ENCODE results near the gene GLCCI1.

Gene GLCCI1

DNA sequence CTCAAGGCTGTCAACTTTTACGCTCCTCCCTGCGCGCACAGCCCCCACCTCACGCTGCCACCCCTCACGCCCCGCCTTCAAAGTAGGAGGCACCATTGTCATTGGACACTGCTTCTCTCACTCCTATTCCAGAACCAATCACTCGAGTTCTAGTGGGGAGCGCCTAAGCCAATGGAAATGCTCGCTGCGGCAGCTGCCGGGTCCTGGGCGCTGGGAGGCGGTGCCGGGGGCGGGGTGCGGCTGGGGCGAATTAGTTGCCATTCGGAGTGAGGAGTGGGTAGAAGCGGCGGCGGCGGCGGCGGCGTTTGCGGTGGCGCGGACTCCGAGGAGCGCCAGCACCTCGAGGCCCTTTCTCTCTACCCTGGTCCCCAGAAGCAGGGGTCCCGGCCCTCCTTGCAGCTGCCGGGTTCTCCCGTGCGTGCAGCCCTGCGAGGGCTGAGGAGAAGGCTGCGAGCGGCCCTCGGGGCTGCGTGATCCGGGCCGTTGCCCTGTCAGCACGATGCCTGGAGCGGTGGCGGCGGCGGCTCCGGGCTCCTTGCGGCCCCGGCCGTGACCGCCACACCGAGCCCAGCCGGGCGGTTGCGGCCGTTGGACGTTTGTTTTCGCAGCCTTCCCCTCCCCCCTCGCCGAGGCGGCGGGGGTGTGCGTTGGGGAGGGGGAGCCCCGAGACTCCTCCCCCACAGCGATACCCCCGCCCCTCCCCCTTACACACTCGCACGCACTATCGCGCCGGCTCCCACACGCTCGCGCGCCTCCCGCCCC, at the start of gene GLCCI1:
Gene GLCCI1 (plus strand): TSS at position 253 of the 762 bp plus-strand sequence. CDS start 555 bp downstream, outside the sequence.
- peak; percentile 89 to 94 (median 92) for DNase-seq

DNA sequence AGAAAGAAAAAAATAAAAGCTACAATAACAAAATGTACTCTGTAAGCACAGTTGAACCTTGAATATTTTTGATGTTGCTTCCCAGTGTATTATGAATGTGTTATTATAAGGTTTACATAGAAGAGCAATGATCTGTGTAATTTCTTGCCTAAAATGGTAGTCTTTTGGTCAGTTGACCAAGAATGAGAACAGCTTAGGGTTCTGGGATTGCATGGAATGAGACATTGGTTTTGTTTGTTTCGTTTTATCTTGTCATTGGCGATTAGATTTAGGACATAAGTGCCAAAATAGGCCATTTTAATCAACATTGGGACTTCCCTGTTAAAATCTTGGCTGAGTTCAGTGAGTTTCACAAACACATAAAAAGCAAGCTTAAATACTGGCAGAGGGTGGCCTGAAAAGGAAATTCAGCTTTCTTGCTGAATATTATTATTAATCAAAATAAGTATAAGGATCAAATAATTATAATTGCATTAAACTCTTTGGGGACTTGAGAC, 49.1 kb upstream of the GLCCI1 start:
- no peak for DNase-seq

DNA sequence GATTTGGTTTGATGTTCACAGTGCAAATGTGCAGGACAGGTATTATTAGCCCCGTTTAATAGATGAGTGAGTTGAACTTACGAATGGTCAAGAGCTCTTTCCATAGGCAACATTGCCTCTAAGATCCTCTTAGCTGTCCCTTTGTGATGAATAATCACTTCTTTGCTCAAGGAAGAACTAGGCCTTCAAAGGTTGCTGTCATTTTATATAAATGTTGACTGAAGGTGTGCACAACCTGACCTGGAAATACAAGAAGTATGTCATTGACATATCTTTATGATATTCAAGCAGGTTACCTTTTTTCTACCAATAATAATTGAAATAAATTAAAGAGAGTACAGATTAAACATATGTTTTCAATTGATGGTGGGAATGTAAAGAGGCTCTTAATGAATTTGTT, 48.5 kb upstream of the GLCCI1 start:
- DNase-seq, result no peak

DNA sequence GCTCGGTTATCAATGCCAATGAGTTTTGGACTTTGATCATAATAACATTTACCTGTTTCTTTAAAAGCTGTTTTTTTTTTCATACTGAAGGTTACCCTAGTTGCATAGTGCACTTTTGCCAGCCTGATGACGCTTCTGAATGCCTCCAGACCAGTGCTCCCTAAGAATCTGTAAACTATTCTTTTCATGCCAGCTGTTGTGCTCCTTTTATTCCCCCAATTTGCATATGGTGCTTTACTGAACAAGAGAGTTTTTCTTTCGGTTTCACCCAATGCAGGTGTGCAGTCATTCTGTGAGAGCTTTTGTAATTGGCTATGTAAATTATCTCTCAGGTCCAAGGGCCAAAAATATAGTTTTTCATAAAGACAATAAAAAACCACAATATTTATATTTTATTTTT, 48.1 kb upstream of the GLCCI1 start:
- DNase-seq, result no peak

DNA sequence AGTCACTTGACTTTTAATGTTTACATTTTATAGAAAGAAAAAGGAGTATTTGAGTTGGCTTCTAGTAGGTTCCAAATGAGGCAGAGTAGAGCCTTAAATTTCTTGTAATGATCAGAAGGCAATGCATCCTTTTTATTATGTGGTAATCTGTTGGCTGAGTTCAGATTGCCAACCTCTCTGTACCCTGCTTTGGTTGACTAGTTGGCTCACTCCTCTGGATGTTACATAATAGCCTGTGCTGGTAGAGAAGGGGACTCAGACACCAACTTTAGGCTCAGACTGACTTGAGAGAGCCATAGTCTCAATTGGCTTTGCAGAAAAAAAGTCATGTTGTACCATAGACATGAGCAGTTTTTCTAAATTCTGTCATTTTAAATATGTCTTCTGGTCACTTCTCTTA, 46.8 kb upstream of the GLCCI1 start:
- DNase-seq, result no peak

DNA sequence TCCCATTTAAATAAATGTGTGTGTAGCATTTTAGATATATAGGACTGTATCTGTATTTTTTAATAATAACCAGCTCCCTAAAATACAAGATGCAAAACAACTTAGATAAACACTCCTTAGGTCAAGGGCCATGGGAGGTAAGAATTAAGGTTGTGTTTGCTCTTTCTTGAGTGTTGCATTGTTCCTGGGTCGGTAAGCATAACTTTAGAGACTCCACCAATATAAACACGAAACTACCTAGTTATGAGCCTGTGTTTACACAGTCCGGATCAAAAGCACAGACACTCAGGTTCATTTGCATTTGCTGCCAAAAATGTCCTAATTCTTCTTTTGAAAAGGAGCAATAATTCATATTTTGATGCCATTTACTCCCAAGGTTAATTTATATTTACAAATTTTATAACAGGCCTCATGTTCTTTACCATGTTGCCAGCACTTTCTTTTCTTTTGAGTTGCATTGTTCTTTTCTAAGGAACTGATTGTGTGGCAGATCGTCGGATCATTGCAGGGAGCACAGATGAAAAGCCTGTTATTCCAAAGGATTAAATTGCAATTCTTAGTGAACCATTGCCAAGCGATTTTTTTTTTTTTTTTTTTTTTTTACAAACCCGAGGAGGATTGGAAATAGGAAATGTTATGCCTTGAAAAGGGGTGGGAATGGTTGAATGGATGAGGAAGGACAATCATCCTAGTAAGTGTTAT, 45.8 kb upstream of the GLCCI1 start:
- DNase-seq, result no peak

DNA sequence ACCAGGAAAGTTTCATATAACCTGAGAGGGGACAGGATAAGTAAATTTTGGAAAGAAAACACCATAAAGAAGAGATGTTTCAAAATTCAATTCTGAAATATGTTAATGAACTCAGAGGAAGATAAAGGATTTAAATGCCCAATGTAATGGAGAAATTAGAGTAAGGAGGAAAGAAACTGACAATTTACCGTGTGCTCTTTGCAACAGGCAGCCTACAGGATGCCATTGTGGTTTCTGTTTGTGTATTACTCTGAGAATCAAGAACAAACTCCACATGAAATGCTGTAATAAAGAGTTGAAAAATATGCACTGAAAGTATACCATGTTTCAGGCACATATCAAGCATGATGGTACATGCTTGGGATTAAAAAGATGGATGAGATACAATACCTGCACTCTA, 44.8 kb upstream of the GLCCI1 start:
- DNase-seq, result no peak

DNA sequence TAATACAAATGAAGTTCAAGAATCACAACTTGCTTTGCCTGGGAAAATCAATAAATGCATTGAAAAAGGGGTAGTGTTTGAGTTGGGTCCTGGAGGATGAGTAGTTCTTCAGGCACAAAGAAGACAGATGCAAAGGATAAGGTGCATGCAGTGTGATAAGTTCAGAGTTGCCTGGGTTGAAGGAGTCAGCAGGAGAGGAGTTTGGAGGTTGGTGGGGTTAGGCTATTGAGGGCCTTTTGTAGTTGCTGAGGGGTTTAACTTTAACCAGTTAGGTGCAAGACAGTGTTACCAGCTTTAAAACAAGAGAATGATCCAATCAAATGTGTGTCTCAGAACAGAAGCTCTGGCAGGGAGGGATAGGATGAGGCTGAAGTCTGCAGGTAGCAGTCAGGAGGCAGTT, 44.3 kb upstream of the GLCCI1 start:
- no peak for DNase-seq

DNA sequence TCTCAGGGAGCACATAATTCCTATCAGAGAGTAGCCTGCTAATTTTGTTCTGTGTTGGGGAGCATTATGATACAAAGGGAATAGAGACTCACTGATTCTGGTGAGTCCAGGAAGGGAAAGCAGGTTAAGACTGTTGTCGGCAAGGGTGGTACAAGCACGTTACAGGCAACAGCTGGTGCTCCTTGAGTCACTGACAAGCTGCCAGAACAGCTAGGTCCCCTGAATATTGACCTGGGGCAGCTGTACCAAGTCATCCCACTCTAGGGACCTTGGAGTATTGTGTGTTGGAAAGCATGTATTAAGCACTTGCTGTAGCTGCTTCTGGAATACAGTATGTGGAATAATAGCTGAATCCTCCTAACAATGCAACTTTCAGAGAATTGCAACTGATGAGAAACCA, 37.0 kb upstream of the GLCCI1 start:
- no peak for DNase-seq

DNA sequence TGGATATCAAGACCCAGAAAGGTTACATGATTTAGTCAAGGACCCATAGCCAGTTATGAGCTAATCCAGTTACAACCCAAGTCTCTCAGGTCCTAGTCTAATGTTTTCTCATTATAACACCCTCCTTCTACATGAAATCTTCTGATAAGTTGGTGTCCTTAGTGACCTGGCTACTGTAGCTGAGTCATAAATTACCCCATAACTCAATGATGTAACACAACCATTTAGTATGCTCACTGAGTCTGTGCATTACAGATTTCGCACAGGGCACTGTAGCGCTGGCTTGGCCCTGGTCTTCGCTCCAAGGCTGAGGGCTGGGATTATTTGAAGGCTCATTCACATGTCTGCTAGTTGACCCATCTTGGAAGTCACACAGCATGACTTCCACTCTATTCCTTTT, 36.0 kb upstream of the GLCCI1 start:
- no peak for DNase-seq

DNA sequence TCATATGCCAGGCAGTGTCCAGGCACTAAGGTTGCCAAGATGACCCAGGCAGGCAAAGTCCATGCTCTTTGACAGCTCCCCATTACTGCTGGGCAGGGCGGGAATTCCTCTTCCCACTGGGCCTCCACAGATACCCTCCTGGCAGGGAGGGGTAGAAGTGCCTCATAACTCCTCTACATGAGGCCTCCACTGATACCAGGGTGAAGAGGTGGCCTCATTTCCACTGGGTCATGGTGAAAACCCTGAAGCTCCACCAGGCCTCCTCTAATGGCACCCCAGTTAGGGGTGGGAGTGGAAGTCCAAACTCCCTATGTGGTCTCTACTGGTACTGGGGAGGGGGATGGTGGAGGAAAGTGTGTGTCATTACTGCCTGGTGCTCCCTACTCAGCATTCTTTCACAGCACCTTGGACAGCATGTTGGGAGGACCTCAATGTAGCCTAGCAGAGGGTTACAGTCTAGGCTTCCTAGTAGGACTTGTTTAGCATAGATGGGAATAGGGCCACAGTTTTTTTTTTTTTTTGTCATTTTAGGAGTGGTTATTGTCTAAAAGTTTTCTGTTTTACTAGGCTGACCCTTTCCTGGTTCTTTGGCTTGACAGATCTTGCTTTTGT, 34.6 kb upstream of the GLCCI1 start:
- no peak for DNase-seq

DNA sequence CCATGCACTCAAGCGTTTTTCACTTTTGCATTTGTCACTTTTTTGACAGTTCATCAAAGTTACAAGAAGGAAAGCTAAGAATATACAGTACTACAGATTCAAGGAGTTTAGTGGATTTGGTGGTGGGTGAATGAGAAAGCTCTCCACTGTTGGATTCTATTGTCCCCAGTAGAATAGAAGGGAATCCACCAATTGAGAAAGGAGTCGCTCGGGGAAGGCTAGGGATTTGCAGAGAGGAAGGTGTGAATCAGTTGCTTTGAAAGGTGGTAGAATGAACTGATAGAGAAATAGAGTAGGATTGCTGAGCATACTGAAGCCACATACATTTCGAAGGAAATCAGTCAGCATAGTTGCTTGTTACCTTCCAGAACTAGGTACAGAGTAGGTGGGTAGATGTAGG, 33.7 kb upstream of the GLCCI1 start:
- no peak for DNase-seq

DNA sequence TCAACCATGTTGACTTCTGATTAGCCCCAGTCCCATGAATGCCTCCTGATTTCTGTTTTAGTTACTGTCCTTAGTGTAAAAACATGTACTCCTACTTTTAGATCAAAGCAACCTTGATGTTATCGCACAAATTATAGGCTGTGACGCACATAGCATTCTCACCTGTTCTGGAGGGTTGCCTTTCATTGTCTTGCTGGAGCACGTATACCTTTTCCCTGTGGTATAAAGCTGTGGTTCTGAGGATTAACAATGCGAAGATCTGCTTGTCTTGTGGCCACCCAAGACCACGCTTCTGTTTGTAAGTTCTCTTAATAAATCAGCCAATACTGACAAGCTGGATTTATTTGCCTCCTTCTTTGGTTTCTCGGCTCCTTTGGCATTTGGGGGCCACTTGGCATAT, 30.1 kb upstream of the GLCCI1 start:
- DNase-seq, result no peak

DNA sequence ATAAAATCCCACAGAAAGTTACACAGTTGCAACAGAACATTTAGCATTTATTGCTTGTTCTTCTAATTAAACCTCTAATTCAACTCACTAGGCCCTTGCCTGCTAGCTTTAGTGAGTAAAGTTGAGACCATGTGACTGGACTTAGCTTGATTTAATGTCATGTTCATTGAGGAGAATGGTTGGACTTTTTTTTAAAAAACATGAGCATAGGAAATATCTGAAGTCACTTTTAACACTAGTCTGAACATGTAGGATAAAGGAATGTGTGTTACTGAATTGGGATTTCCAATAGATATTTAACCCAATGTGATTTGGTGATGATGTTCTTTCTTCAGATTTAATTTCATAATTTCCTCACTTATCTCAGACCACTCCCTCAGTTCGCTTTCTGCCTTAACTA, 24.6 kb upstream of the GLCCI1 start:
- no peak for DNase-seq

DNA sequence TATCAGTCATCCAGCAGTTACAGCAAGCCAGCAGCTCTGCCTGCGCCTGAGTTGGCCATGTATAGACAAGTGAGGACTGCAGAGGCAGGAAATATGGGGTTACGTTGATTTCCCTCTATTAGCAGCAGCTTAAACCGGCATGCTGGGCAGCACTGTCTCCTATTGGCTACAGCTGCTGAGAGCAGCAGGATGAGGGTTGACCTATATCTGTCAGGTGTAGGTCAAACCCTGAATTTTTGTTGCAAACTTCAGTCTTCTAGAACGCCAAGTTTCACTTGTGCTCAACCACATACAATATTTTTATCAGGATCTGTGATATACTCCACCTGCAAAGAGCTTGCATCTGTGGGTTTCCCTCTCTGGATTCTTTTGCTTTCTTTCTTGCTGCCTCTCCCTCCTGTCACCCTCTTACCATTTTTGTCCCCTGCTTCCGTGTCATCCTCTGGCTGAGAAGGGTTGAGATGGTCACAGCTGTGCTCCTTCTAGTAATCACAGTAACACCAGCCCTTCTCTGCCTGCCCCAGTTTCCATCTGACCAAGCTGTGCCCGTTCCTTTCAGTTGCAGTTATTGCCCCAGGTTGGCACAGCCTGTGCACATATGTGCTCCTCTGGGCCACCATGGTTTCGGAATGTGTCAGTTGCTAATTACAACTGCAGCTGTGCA, 23.8 kb upstream of the GLCCI1 start:
- peak in 2 of 4 experiments; percentile 3 to 16 for DNase-seq

DNA sequence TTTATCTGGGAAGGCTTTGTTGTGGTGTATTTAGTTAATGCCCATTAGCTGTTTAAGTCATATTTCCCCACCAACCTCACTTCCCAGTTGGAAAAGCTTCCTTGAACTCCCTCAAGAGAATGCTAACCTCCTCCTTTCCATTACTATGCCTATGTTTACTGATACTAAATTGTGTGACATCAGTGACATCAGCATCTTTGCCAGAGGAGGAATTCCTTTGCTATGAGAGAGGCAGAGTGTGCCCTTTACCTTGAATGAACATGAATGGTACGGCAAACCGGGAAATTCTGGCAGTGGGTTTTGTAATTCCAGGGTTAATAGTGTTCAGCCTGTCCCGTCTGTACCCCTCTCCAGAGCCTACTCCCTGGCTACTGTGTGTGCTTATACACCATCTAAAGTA, 22.1 kb upstream of the GLCCI1 start:
- DNase-seq, result no peak

DNA sequence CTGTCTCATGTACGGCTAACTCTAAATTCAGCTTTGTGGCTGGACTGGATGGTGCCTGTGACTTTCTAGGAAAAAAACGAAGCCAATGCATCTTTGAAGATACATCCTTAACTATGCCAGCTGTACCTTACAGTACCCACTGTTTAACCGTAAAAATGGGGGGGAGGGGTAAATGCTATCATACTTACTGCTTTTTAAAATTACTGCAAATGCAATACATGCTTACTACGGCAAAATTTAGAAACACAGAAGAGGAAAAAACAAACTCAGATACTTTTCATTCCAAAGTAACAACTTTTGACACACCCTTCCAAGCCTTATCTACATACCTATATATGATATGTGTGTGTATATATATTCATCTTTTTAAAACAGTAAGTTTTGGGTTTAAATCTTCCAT, 20.4 kb upstream of the GLCCI1 start:
- no peak for DNase-seq

DNA sequence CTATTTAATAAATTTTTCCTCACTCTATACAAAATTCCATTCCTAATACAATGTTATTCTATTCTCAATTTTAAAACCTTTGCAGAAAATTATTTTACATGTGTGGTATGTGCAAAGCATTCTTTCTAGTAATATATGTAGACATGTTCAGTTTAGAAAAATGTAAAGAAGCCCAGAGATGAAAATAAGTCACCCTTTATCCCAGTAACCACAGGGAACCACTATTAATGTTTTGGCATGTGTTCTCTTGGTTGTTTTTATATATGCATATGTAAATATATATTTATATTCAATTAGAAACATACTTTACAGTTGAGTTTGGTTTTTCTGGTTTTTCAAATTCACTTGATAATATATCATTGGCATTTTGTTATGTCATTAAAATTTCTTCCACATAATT, 14.8 kb upstream of the GLCCI1 start:
- DNase-seq, result no peak

DNA sequence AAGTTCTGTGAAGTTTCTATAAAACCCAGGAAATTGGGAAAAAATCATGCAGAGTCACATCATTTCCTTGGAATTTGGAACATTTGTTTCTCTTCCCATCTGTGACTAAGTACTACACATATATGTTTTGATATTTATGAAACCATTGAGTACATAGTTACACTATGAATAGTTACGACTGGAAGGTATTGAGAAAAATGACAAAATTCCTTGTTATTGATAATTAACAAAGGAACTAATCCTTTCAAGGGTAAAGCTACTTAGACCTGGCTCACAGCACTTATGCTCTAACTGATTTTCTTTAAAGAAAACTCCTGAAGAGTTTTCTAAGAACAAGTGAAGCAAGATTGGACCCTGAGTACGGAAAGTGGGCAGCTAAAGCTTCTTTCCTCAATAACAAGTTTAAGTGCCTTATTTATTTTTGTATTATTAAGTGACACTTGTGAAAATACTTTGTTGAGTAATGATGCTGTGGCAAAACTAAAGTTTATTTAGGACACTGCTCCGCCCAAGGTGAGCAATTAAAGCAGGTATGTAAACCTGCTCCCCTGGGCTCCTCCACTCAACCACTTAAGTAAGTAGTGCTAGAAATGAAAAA, 12.0 kb upstream of the GLCCI1 start:
- DNase-seq, result no peak

DNA sequence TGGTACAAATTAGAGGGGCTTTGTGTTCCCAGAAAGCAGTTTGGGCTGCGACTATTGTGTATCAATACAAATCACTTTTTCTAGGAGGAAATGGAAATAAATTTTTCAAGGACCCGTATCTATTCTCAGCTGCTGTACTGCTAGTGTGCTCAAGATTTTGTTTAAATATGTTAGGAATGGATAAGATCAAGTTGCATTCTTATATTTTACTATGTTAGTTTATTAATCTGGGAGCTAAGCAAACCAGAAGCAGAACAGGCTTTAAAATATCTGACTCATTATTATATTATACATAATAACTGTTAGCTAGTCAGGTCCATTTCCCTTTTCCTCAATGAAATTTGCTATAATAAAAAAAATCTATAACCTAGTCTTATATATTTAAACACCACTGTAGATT, 11.1 kb upstream of the GLCCI1 start:
- DNase-seq, result no peak

DNA sequence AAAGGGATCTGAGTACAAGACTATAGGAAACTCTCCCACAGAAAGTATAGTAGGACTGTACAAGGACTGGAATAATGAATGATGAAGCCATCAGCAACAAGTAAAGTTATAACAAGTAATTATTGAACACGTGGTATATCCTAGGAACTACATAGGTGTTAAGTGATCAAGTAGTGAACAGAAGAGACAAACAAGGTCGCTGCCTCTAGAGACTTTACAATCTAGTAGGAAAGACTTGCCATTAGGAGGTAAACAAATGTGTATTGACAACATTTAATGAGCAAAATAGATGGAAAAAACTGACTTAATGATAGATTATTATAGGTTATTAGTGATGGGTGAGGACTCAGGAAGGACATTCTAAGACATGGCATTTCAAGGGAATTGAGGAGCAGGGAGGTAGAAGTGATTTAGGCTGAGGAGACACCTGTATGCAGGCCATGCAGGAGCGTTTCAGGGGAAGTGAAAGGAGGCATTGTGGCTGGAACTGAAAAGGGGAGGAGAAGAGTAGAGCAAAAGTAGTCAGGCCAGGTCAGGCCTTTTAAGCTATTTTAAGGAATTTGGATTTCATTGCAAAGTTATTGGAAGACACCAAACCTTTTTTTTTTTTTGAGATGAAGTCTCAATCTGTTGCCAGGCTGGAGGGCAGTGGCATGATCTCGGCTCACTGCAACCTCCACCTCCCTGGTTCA, 8.5 kb upstream of the GLCCI1 start:
- no peak for DNase-seq

DNA sequence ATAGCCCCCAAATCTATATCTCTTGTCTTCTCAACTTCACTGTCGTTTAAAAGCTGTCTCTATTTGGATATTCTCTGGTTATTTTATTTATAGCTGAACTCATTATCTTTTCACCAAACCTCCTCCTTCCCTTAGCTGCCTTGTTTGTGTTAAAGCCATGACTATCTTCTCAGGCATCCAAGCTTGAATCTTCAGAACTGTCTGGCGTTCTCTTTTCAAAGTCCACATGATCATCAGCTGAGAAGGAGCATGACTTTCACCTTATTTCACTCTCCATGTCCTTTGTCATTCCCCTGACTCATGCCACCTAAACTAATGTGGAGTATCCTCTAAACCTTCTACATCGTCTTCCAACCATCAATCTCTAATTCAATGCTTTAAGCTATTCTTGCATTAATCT, 5.7 kb upstream of the GLCCI1 start:
- DNase-seq, result no peak
